NB4 (cell line): ENCODE data around the gene TRIM67.

Experiments used
- DNase-seq: peaks from one replicate; pipeline ENCODE4 v3.0.0; 2010; ENCODE audit warnings: low read depth
- H3K4me3 ChIP-seq: one replicate; pipeline ENCODE4 v1.5.1; 2011; ENCODE audit warnings: mild to moderate bottlenecking, low read depth, low read length, moderate library complexity
- MYC ChIP-seq: IDR thresholded peaks from 2 replicates; pipeline ENCODE4 v1.6.1; 2011; ENCODE audit warnings: low read depth, low read length
- POLR2A ChIP-seq: IDR thresholded peaks from 2 replicates; pipeline ENCODE4 v1.6.1; 2011; ENCODE audit warnings: mild to moderate bottlenecking; ENCODE audit not compliant: insufficient read length; ENCODE audit errors: extremely low read depth
- TF ChIP-seq, protein P1 (sequence below): IDR thresholded peaks from 2 replicates; pipeline ENCODE4 v1.6.1; 2011; ENCODE audit warnings: low read depth, low read length
- TF ChIP-seq, protein P2 (sequence below): IDR thresholded peaks from one replicate; pipeline ENCODE4 v1.5.1; 2012; ENCODE audit warnings: low read depth, low read length

TRIM67 gene

GRCh38 chr1:231161667-231162296 is at the start of gene TRIM67:
Gene TRIM67 (plus strand): TSS chr1:231162058. CDS start chr1:231162970, 912 bp downstream.
- H3K4me3 ChIP-seq, result no peak within 1 kb of the TSS
- no peak for DNase-seq
- no peak for TF ChIP-seq MYC
- TF ChIP-seq, protein P1, sequence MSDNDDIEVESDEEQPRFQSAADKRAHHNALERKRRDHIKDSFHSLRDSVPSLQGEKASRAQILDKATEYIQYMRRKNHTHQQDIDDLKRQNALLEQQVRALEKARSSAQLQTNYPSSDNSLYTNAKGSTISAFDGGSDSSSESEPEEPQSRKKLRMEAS, result no peak
- no peak for TF ChIP-seq POLR2A
- TF ChIP-seq, protein P2, sequence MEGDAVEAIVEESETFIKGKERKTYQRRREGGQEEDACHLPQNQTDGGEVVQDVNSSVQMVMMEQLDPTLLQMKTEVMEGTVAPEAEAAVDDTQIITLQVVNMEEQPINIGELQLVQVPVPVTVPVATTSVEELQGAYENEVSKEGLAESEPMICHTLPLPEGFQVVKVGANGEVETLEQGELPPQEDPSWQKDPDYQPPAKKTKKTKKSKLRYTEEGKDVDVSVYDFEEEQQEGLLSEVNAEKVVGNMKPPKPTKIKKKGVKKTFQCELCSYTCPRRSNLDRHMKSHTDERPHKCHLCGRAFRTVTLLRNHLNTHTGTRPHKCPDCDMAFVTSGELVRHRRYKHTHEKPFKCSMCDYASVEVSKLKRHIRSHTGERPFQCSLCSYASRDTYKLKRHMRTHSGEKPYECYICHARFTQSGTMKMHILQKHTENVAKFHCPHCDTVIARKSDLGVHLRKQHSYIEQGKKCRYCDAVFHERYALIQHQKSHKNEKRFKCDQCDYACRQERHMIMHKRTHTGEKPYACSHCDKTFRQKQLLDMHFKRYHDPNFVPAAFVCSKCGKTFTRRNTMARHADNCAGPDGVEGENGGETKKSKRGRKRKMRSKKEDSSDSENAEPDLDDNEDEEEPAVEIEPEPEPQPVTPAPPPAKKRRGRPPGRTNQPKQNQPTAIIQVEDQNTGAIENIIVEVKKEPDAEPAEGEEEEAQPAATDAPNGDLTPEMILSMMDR, result no peak

DNA sequence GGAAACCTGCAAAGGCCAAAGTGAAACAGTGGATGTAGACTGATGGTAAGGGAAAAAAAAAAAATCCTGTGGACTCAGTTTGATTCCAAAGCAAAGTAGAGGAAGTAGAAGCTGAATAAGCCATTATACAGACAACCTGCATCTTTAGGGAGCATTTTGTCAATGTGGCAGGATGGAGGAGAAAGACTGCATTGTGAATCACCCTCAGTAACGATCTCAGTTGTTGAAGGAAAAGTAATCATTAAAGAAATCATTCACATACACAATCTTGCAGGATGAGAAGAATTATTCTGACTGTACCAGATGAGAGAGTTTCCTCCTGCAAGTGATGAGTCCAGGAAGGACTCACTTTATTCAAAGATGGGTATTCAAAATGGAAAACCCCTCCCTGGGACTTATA is 45.1 kb upstream of the TRIM67 start:
- no peak for DNase-seq
- H3K4me3 ChIP-seq, result no peak overlapping the region
- no peak for TF ChIP-seq MYC
- TF ChIP-seq, protein P1, result no peak
- TF ChIP-seq POLR2A, result no peak
- TF ChIP-seq, protein P2, result no peak

GRCh38 chr1:231118704-231119453 is 43.0 kb upstream of the TRIM67 start:
- no peak for DNase-seq
- TF ChIP-seq MYC (no peak), POLR2A (no peak)
- TF ChIP-seq, protein P1, result no peak
- TF ChIP-seq, protein P2, result no peak
- H3K4me3 ChIP-seq, result no peak overlapping the region

GRCh38 chr1:231121533-231121932 is 40.3 kb upstream of the TRIM67 start:
- H3K4me3 ChIP-seq, result no peak overlapping the region
- no peak for DNase-seq
- TF ChIP-seq, protein P2, result no peak
- TF ChIP-seq, protein P1, result no peak
- TF ChIP-seq POLR2A, result no peak
- TF ChIP-seq MYC, result no peak

GRCh38 chr1:231122143-231122542 is 39.7 kb upstream of the TRIM67 start:
- TF ChIP-seq, protein P1, result no peak
- TF ChIP-seq POLR2A, result no peak
- TF ChIP-seq, protein P2, result no peak
- no peak for TF ChIP-seq MYC
- no peak overlapping the region for H3K4me3 ChIP-seq
- no peak for DNase-seq
